Sigmoid colon (tissue), 7 donors: Measurements from ENCODE around the gene FAR1. TPM values are rescaled to one million over a fixed set of nuclear protein-coding genes. Genes with fewer than 3 reads are reported as not detected.

Experiments used
- DNase-seq: peaks from one replicate; pipeline ENCODE4 v3.0.0-alpha.2; 2019
- H3K27ac ChIP-seq, 4 donors: fragments of 200-600 bp; sonication (generic); one replicate each; pipeline ENCODE4 v1.5.1; 2016 to 2019; ENCODE audit warnings: mild to moderate bottlenecking in 1 of 4
- H3K27me3 ChIP-seq, 3 donors: fragments of 200-600 bp; sonication (generic); one replicate each; pipeline ENCODE4 v1.5.1; 2019; ENCODE audit warnings: mild to moderate bottlenecking in 1 of 3
- H3K36me3 ChIP-seq, 4 donors: fragments of 200-600 bp; sonication (generic); one replicate each; pipeline ENCODE4 v1.5.1; 2016 to 2019
- H3K4me1 ChIP-seq, 4 donors: fragments of 200-600 bp; sonication (generic); one replicate each; pipeline ENCODE4 v1.5.1; 2017 to 2019
- H3K4me3 ChIP-seq, 4 donors: fragments of 200-600 bp; sonication (generic); one replicate each; pipeline ENCODE4 v1.5.1; 2017 to 2019; ENCODE audit warnings: mild to moderate bottlenecking in 2 of 4, moderate library complexity in 1 of 4
- H3K9me3 ChIP-seq, 4 donors: fragments of 200-600 bp in 3 of 4; sonication (generic) in 3 of 4; one replicate each; pipeline versions ENCODE4 v1.5.1 to v1.6.1; 2013 to 2019
- CTCF ChIP-seq, 4 experiments: fragments of 450-650 bp in 3 of 4; fragments of 200-600 bp in 1 of 4; IDR thresholded peaks; one replicate each; pipeline ENCODE4 v1.5.1; 2016 to 2019; ENCODE audit warnings: antibody characterized with exemption in 4 of 4, mild to moderate bottlenecking in 3 of 4, moderate library complexity in 2 of 4
- EP300 ChIP-seq, 4 donors: sonication (generic); formaldehyde crosslinking; IDR thresholded peaks; one replicate each; pipeline ENCODE4 v1.6.1; 2017; ENCODE audit warnings: antibody characterized with exemption in 4 of 4
- POLR2A ChIP-seq, 2 donors: fragments of 450-650 bp; IDR thresholded peaks; one replicate each; pipeline ENCODE4 v1.6.1; 2016; ENCODE audit warnings: antibody characterized with exemption in 2 of 2, mild to moderate bottlenecking in 2 of 2, moderate library complexity in 2 of 2
- POLR2AphosphoS5 ChIP-seq, 4 donors: sonication (generic); formaldehyde crosslinking; IDR thresholded peaks; one replicate each; pipeline ENCODE4 v1.6.1; 2017; ENCODE audit warnings: antibody characterized with exemption in 4 of 4
- WGBS, 2 donors: extraction: QIAGEN DNeasy Blood & Tissue Kit; methylation state at CpG; one replicate each; pipeline ENCODE4 v1.1.7; 2013; 5-methylcytosine and 5-hydroxymethylcytosine counted together
- intact Hi-C: fragments of 100-400 bp; cut with DNase I; formaldehyde crosslinking; loops from one replicate; pipeline ENCODE4 v1.15.1; 2023
- polyA plus RNA-seq, 3 donors: library from polyadenylated mRNA; stranded (reverse); fragments of 200-250 nt; gene quantifications; one replicate each; pipeline ENCODE4 v1.2.3, GENCODE V29; 2013
- total RNA-seq, 4 donors: library from RNA; depleted of rRNA; stranded (reverse); fragments of >200 nt; gene quantifications; one replicate each; pipeline ENCODE4 v1.1.0, GENCODE V29; 2016
- donor health status: healthy with polysubstance abuse.
- donor health status: Bipolar disorder and iron deficiency.
- donor health status: healthy.

The FAR1 gene
- total and polyA plus RNA-seq, 7 donors = 22.8 to 52.1 (median 37.1) TPM

GRCh38 chr11:13765886-13766285 lies 97.4 kb downstream of the FAR1 start:
- H3K27ac ChIP-seq = no peak overlapping the region
- no peak overlapping the region for H3K4me3 ChIP-seq
- 74 to 92% methylated on average over 3 of the region's 3 CpGs for WGBS, 2 donors
- TF ChIP-seq POLR2A (IDR thresholded peaks at IDR 0.05) (no peak), POLR2AphosphoS5 (IDR thresholded peaks at IDR 0.05) (no peak), EP300 (IDR thresholded peaks at IDR 0.05) (no peak), CTCF (IDR thresholded peaks at IDR 0.05) (no peak)
- H3K27me3 ChIP-seq = no peaks in the 10 kb centered on the region
- no peaks in the 10 kb centered on the region for H3K36me3 ChIP-seq
- intact Hi-C loops = no loop called here
- H3K4me1 ChIP-seq = no peaks in the 10 kb centered on the region
- no peak for DNase-seq
- no peaks in the 10 kb centered on the region for H3K9me3 ChIP-seq

- TF ChIP-seq POLR2A (IDR thresholded peaks at IDR 0.05) (no peak), CTCF (IDR thresholded peaks at IDR 0.05) (no peak), POLR2AphosphoS5 (IDR thresholded peaks at IDR 0.05) (no peak), EP300 (IDR thresholded peaks at IDR 0.05) (no peak)
- intact Hi-C loops = no loop called here
- Histone ChIP-seq H3K4me1 (no peaks in the 10 kb centered on the region), H3K27ac (no peak overlapping the region), H3K36me3 (no peaks in the 10 kb centered on the region), H3K27me3 (peaks cover 0 to 2% (median 0%) of the 10 kb centered on the region in 3 donors), H3K9me3 (no peaks in the 10 kb centered on the region), H3K4me3 (no peak overlapping the region)
- WGBS, 2 donors = 76 to 86% methylated on average over 1 of the region's 1 CpG
- DNase-seq = no peak
Observed at GRCh38 chr11:13767471-13767870, 99.0 kb downstream of the FAR1 start.

- intact Hi-C loops = no loop called here
- no peak for TF ChIP-seq EP300 (IDR thresholded peaks at IDR 0.05)
- Histone ChIP-seq H3K27ac (no peak overlapping the region), H3K27me3 (peaks cover 0 to 6% (median 0%) of the 10 kb centered on the region in 3 donors), H3K4me1 (no peaks in the 10 kb centered on the region), H3K4me3 (no peak overlapping the region), H3K9me3 (no peaks in the 10 kb centered on the region), H3K36me3 (no peaks in the 10 kb centered on the region)
- WGBS, 2 donors = 47 to 73% methylated on average over 2 of the region's 2 CpGs
- no peak for DNase-seq
Observed at GRCh38 chr11:13769188-13769587, 100.7 kb downstream of the FAR1 start.

- Histone ChIP-seq H3K27me3 (peaks cover 0 to 6% (median 0%) of the 10 kb centered on the region in 3 donors), H3K9me3 (no peaks in the 10 kb centered on the region), H3K36me3 (no peaks in the 10 kb centered on the region), H3K4me1 (no peaks in the 10 kb centered on the region), H3K4me3 (no peak overlapping the region), H3K27ac (no peak overlapping the region)
- WGBS, 2 donors = 93 to 95% methylated on average over 3 of the region's 3 CpGs
- TF ChIP-seq CTCF (IDR thresholded peaks at IDR 0.05) (no peak), POLR2AphosphoS5 (IDR thresholded peaks at IDR 0.05) (no peak), POLR2A (IDR thresholded peaks at IDR 0.05) (no peak), EP300 (IDR thresholded peaks at IDR 0.05) (no peak)
- intact Hi-C loops = no loop called here
- DNase-seq = no peak
Observed at GRCh38 chr11:13771151-13771550, 102.7 kb downstream of the FAR1 start.

GRCh38 chr11:13772223-13773046 lies 104.0 kb downstream of the FAR1 start:
- H3K27me3 ChIP-seq = peaks cover 0 to 6% (median 0%) of the 10 kb centered on the region in 3 donors
- intact Hi-C loops = no loop called here
- H3K27ac ChIP-seq = no peak overlapping the region
- 22 to 31% methylated on average over 5 of the region's 5 CpGs for WGBS, 2 donors
- TF ChIP-seq POLR2AphosphoS5 (IDR thresholded peaks at IDR 0.05) (no peak), CTCF (IDR thresholded peaks at IDR 0.05) (no peak), POLR2A (IDR thresholded peaks at IDR 0.05) (no peak), EP300 (IDR thresholded peaks at IDR 0.05) (no peak)
- no peaks in the 10 kb centered on the region for H3K4me1 ChIP-seq
- H3K36me3 ChIP-seq = no peaks in the 10 kb centered on the region
- H3K9me3 ChIP-seq = no peaks in the 10 kb centered on the region
- no peak for DNase-seq
- no peak overlapping the region for H3K4me3 ChIP-seq
